22Rv1 (cell line): ENCODE results near the gene MT1B.

ENCODE experiments used
- ZFX ChIP-seq: fragments of 450-650 bp; IDR thresholded peaks from 2 replicates; pipeline ENCODE4 v1.6.1; 2017; ENCODE audit warnings: antibody characterized with exemption, borderline replicate concordance
- TF ChIP-seq, protein P1 (sequence below): fragments of 450-650 bp; IDR thresholded peaks from 2 replicates; pipeline ENCODE4 v1.5.1; 2017; ENCODE audit warnings: mild to moderate bottlenecking

DNA sequence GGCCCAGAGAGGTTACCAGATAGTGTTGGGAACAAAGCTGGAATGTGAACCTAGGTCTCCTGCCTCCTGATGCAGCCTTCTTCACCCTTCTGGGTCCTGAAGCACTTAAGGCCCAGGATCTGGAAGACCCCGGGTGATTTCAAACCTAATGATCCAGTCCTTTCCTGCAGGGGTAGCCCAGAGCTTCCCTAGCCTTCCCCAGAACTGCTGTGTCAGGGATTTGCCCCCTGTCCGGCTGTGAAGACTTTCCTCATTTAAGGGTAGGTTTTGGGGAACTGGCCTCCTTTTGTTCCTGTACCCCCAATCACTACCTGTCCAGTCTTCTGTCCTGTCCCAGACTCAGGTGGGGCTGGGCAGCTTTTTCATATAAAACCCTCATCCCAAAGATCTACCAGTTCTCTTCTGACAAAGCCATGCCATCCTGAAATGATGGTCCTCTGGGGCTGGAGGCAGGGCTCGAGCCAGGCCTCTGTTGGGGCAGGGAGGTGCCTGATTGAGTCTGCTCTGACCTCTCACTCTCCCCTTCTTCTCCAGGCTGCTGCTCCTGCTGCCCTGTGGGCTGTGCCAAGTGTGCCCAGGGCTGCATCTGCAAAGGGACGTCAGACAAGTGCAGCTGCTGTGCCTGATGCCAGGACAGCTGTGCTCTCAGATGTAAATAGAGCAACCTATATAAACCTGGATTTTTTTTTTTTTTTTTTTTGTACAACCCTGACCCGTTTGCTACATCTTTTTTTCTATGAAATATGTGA is 31.9 kb downstream of the MT1B start:
- TF ChIP-seq, protein P1, sequence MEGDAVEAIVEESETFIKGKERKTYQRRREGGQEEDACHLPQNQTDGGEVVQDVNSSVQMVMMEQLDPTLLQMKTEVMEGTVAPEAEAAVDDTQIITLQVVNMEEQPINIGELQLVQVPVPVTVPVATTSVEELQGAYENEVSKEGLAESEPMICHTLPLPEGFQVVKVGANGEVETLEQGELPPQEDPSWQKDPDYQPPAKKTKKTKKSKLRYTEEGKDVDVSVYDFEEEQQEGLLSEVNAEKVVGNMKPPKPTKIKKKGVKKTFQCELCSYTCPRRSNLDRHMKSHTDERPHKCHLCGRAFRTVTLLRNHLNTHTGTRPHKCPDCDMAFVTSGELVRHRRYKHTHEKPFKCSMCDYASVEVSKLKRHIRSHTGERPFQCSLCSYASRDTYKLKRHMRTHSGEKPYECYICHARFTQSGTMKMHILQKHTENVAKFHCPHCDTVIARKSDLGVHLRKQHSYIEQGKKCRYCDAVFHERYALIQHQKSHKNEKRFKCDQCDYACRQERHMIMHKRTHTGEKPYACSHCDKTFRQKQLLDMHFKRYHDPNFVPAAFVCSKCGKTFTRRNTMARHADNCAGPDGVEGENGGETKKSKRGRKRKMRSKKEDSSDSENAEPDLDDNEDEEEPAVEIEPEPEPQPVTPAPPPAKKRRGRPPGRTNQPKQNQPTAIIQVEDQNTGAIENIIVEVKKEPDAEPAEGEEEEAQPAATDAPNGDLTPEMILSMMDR = no peak
- TF ChIP-seq ZFX = no peak
